Stimulated activated CD4-positive, alpha-beta T cell treated with anti-CD3 and anti-CD28 coated beads, Interleukin-4, amount 100 ng/mL, for 1 hour (primary cell): ENCODE measurements around the gene CAPN12.
A peak's percentile ranks its signal among the peaks of the same experiment; 100 is the strongest.

Source experiments
- DNase-seq: peaks from one replicate; pipeline ENCODE4 v3.0.0-alpha.2; 2020

CAPN12 gene

DNA sequence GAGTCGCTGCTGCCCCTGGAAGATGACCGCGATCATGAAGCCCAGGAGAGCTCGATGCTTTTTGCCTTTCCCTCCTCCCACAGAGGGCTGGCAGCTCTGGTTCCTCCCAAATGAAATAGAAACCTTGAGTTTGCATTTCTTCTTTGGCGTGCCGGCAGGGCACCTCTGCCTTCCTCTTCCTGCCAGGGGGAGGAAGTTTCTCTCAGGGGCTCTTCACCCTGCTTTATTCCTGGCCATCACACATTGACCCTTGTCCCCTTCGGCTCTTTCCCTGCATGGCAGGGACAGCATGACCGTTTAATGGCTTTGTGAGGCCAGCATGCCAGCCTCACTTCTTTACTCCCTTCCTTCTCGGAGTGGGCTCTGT, 49.0 kb downstream of the CAPN12 start:
- DNase-seq = no peak

DNA sequence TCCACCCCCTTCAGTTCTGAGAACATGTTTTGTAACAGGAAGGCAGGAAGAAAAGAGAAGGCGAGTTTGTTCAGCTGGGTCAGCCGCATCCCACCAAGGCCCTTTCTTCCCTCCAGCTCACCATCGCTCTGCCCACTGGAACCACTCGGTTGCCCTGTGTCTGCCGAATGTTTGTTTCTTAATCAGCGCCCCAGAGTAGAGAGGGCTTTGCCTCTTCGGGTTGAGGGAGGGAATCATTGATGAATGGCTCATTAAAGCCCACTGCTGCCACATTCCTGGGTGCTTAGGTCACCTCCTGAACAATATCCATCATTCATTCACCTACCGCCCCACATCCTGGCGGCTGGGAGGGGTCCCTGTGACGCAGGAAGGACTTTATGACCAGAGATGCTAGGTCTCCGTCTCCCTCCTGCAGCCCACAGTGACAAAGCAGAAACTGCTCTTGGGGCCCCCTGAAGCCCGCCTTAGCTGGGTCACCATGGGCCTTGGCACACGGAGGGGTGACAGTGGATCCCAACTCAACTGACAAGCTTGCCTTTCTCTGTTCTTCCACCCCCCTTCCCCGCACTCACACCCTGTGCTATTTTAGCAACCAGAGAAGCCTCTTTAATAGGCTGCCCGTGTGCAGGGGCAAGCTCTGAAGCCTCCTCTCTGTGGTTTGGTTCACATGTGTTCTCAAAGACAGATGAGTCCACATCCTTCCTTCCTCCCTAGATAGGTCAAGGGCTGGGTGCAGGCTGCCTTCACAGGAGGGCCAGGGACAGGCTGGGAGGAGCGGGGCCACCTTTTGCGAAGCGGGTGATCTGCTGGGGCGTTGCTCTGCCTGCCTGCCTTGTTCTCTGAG, 50.7 kb downstream of the CAPN12 start:
- DNase-seq = no peak

DNA sequence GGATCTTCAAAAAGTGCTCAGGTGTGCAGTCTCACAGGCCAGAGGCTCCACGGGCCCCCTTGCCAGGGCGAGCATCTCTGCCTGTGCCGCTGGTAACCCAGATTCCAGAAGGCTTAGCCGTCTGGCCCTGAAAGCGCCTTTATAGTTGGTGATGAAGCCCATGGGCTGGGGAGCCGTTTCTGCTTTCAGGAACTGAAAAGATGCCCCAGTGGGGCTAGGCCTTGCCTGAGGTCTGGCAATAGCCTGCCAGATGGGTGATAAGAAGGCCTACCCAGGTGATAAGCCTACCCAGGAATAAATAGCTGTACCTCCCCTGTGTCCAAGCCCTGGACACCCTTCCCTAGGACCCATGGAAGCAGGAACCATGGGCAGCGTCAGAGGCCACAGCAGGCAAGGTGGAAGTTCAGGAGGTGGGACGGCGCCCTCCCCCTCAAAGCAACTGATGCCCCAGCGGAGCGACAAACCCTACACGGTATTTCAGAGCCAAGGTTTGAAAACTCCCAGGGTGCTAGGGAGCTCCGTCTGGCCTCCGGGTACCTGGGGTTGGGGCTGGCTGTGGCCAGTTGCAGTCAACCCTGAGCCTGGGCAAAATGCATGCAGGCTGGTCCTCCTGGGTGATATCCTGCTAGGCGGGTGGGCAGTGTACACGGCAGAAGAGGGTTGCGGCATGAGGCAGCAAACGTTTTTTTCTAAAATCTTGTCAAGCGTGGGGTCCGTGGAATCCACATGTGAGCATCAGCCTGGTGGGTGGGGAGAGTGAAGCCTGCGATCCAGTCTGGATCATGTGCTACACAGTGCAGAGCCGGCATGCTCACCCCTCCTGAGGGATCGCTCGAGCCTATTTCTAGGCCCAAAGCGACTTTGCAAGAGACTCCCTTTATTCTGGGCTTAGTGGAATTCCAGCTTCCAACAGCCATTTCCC, 51.6 kb downstream of the CAPN12 start:
- DNase-seq = no peak

DNA sequence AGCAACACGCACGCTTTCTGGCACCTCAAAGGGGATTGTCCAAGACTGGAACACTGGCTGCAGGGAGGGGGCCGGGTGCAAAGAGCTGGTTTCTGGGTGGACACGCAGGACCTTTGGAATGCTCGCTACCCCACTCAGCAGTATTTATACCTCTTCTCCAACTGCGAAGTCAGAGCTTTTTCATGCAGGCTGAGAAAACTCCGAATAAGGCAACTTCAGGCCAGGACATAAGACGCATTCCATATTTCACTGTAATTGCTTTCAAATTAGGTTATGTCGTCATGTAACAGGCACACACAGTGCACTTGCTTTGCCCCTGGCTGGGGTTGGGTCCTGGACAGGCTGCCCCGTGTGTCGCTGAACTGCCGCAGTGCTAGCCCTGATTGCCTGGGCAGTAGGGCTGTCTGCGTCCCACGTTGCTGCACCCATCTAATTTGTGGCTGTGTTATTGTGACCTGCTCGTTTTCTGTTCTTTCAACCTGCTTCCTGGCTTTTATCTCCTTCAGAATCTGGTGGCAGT, 52.3 kb downstream of the CAPN12 start:
- no peak for DNase-seq

DNA sequence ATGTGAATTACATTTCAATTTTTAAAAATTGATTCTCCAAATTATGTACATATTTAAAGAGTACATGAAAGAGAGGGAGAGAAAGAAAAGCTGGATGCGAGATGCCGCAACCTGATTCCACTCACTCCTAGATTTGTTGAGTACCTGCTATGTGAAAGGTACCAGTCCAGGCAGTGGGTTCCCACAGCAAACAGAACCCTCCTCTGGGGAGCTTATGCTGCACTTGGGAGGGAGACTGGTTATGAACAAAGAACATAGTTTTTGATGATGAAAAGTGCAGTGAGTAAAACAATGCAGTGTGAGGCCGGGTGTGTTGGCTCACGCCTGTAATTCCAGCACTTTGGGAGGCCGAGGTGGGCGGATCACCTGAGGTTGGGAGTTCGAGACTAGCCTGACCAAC, 53.4 kb downstream of the CAPN12 start:
- DNase-seq = no peak

DNA sequence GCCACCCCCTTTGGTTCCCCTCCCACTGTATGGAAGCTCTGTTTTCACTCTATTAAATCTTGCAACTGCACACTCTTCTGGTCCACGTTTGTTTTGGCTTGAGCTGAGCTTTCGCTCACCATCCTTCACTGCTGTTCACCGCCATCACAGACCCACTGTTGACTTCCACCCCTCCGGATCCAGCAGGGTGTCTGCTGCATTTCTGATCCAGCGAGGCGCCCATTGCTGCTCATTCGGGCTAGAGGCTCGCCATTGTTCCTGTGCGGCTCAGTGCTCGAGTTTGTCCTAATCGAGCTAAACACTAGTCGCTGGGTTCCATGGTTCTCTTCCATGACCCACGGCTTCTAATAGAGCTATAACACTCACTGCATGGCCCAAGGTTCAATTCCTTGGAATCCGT, 54.1 kb downstream of the CAPN12 start:
- DNase-seq = no peak

DNA sequence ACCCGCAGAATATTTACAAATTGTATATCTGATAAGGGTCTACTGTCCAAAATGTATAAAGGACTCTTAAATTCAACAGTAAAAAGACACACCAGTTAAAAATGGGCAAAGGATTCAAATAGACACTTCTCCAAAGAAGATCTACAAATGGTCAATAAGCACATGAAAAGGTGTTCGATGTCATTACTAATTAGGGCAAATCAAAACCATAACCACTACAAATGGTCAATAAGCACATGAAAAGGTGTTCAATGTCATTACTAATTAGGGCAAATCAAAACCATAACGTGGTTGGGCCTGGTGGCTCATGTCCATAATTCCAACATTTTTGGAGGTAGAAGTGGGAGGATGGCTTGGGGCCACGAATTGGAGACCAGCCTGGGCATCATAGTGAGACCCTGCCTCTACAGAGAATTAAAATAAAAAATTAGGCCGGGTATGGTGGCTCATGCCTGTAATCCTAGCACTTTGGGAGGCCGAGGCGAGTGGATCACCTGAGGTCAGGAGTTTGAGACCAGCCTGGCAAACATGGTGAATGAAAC, 56.4 kb downstream of the CAPN12 start:
- no peak for DNase-seq

DNA sequence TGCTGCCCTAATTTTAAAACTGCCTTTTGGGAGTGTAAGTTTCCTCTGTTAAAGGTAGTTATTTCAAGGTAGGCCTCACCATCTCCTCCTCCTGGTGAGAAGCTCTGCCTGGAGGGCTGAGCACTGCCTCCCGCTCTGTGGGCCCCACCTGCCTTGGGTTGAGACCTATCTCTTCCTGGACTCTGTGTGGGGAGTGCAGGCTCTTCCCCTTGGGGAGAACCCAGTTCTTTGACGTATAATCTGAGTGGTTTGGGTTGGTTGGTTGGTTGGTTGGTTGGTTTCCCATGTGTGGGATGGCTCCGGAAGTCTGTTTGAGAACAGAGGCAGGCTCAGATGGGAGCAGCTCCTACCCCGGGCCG, 57.8 kb downstream of the CAPN12 start:
- DNase-seq = no peak

DNA sequence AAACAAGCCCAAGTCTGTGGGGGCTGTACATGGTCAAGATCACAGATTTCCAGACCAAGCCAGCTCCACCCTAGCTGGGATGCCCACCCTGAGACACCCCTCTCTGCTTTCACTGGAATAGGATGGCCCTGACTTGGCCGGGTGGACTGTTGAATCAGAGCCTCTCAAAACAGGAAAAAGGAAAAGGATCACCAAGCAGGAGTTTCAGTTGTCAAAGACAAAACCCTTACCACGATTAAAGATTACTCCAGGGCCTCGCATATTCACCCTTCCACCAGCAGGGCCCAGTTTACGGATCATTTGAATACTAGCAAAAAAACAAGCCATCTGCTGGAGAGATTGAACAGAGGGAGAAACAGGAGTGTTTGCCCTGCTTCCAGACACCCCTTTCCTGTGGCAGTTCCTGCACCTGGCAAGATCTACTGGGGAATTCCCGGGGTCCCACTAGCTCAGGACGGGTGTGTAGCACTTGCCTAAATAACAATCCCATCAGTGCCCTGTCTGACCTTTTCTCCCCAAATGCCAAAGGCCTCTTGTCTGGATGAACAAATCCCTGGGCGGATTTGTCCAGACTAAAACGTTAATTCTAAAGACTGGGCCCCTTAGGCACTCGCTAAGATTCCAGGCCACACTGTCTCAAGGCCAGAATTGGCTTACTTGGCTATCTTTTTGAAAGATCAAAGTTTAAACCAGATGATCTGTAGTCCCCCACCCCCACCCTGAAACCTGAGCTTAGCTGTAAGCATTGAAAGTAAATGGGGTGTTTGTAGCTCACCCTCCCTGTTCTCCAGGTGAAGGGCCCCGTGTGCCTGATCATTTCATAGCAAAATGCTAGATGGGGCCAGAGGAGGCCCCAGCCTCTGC, 58.4 kb downstream of the CAPN12 start:
- no peak for DNase-seq

DNA sequence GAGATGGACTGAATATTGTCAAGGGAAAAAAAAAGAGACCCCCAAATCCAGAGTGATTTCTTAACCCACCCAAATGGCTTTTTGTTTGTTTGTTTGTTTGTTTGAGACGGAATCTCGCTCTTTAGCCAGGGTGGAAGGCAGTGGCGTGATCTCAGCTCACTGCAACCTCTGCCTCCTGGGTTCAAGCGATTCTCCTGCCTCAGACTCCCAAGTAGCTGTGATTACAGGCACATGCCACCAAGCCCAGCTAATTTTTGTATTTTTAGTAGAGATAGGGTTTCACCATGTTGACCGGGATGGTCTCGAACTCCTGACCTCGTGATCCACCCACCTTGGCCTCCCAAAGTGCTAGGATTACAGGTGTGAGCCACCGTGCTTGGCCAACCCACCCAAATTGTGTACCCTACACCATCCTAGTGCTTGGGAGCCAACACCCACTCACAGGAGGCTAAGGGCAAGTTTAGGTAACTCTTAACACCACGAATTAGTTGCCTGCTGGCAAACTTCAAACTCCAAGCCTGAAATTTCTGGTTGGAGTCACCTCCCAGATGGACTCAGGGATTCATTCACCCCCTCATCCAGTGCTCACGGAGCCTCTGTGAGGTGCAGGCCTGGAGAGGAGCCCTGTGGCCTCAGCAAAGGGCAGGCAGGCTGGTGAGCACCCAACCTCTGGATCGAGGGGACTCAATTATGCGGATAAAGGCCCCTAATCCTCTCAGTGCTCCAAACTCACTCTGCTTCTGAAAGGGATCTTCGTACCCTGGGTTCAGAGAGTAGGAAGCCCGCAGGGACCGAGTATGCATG, 59.2 kb downstream of the CAPN12 start:
- no peak for DNase-seq

DNA sequence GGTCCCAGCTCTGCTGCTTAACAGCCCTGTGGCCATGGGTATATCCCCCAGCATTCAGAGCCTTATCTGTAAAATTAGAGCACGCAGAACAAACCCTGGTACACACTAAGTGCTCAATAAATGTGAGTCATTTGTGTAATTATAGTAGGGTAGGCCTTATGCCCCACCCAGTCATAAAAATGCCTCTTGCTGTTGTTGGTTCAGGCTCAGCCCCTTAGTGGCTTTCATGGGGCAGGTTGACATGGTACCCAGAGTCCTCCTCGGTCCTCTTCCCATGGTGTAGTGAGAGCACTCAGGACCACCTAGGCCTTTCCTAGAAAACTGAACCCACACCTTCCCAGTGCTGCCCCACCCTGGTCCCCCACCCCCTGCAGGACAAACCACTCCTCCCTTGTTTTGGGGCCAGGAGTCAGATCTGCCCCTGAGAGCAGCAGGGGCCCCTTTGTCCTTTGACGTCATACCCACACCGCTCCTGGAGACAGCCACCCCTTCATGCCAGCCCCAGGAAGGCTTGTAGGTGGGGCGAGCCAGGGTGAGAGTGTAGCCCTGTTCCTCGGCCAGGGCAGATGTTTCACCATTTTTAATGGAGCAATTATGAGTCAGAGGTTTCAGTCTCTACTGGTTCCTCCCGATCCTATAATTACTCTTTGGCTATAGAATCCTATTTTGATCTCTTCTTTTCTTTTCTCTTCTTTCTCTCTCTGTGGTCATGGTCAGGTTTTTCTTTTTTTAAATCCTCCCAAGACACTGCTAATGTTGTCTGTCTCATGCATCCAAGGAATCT, 60.0 kb downstream of the CAPN12 start:
- no peak for DNase-seq

DNA sequence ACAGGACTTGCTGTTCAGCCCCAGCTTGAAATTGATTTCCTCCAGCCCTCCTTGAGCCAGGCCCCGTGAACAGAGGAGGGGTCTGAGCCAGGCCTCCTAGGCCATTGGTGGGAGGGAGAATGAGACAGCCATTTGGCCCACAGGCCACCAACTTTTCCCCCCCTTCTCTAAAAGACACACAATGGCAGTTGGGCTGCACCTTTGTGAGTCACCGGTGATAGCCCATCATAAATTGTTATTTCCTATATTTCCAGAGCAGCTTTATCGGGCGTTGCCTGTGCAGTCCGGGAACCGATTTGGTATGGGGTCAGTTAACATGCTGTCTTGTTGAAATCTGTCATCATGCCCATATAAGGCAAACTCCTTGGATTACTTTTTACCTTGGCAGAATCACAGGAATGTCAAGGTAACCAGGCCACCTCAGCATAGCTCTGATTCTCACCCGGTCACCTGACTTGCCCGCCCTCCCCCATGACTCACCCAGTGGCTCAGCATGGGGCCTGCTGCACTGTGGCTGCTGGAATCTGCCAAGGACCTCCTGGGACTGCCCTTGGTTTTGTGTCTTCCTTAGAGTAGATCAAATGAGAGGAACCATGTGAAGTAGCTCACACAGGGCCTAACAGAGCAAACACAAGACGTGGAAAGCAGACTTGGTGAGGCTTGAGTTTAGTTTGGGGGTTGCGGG, 60.7 kb downstream of the CAPN12 start:
- DNase-seq = peak; percentile 41

DNA sequence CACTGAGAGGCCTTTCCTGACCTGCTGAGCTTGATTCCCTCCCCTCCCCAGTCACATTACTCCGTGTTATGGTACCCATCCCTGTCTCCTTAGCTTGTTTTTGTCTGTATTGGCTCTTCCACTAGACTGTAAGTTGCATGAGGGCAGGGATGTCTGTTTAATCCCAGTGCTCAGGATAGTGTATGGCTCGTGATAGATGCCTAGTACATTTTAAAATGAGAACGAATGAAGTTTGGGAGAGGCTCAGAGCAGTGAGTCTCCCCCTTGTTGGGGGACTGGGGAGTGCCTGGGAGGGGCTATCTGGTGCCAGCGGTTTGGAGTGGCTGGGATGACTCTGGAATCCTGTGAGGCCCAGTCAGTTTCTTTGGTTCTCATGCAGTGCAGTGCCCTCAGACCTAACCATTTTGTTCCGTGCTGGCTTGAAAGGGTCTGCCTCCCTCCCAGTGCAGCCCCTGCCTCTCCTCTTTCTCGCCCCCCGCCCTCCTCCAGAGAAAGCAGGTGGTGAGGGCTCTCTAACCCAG, 61.3 kb downstream of the CAPN12 start:
- no peak for DNase-seq

DNA sequence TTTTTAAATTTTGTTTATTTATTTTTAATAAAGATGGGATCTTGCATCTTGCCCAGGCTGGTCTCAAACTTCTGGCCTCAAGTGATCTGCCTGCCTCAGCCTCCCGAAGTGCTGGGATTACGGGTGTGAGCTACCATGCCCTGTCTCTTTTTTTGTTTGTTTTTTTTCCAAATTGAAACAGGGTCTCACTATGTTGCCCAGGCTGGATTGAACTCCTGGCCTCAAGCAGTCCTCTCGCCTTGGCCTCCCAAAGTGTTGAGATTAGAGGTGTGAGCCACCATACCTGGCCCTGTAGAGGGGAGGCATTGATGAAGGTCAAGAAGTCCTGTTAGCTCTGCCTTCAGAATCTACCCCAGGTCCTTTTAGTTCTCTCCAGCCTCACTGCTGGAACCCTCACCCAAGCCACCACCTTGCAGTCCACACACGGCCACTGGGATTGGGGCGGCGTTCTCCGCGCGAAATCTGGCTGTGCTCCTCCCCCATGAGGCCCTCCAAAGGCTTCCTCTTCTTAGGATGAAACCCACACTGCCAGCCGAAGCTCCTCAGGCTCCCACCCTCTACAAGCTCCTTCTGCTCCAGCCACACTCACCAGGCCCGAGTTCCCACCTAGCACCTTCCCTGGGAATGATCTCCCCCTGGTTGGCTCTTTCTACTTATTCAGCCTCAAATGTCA, 61.9 kb downstream of the CAPN12 start:
- no peak for DNase-seq
